H9 (cell line): ENCODE results near the gene JAKMIP1. TPM values are rescaled to one million over a fixed set of nuclear protein-coding genes. Genes with fewer than 3 reads are reported as not detected.

Experiments used
- DNase-seq: peaks from one replicate; pipeline ENCODE4 v3.0.0-alpha.2; 2017
- H2AFZ ChIP-seq: one replicate; pipeline ENCODE4 v1.6.1; 2013; ENCODE audit warnings: mild to moderate bottlenecking, low read length, control low read depth, moderate library complexity
- H2AK5ac ChIP-seq: 2 replicates; pipeline ENCODE4 v1.6.1; 2013; ENCODE audit warnings: low read length, control low read depth, mixed read lengths; ENCODE audit not compliant: insufficient read length
- H2BK120ac ChIP-seq: one replicate; pipeline ENCODE4 v1.6.1; 2013; ENCODE audit warnings: low read depth, mild to moderate bottlenecking, low read length, control low read depth, inconsistent platforms; ENCODE audit not compliant: poor library complexity, severe bottlenecking
- H2BK12ac ChIP-seq: 2 replicates; pipeline ENCODE4 v1.6.1; 2013; ENCODE audit warnings: low read length, control low read depth, mixed read lengths, low read depth; ENCODE audit not compliant: insufficient read length
- H2BK15ac ChIP-seq: 2 replicates; pipeline ENCODE4 v1.6.1; 2013; ENCODE audit warnings: low read depth, low read length, control low read depth
- H2BK20ac ChIP-seq: one replicate; pipeline ENCODE4 v1.6.1; 2013; ENCODE audit warnings: low read depth, mild to moderate bottlenecking, low read length, control low read depth, inconsistent platforms; ENCODE audit not compliant: poor library complexity, severe bottlenecking
- H2BK5ac ChIP-seq: 2 replicates; pipeline ENCODE4 v1.6.1; 2013; ENCODE audit warnings: low read length, control low read depth, mixed read lengths; ENCODE audit not compliant: insufficient read length
- H3K14ac ChIP-seq: 2 replicates; pipeline ENCODE4 v1.6.1; 2013; ENCODE audit warnings: low read length, control low read depth; ENCODE audit not compliant: insufficient read depth
- H3K18ac ChIP-seq: 2 replicates; pipeline ENCODE4 v1.6.1; 2013; ENCODE audit warnings: low read depth, mild to moderate bottlenecking, mixed read lengths, low read length, control low read depth; ENCODE audit not compliant: insufficient read length
- H3K23ac ChIP-seq: 2 replicates; pipeline ENCODE4 v1.6.1; 2013; ENCODE audit warnings: low read length, control low read depth, mixed read lengths, low read depth; ENCODE audit not compliant: insufficient read length
- H3K23me2 ChIP-seq: 2 replicates; pipeline ENCODE4 v1.6.1; 2013; ENCODE audit warnings: low read depth, mild to moderate bottlenecking, mixed read lengths, low read length, control low read depth; ENCODE audit not compliant: insufficient read length, poor library complexity, severe bottlenecking
- H3K27ac ChIP-seq: 2 replicates; pipeline ENCODE4 v1.5.1; 2013; ENCODE audit warnings: low read length, control low read depth, mixed read lengths, low read depth; ENCODE audit not compliant: insufficient read length
- H3K27me3 ChIP-seq: 2 replicates; pipeline ENCODE4 v1.6.1; 2013; ENCODE audit warnings: low read length, control low read depth, inconsistent platforms; ENCODE audit not compliant: insufficient read depth
- H3K4ac ChIP-seq: 2 replicates; pipeline ENCODE4 v1.6.1; 2013; ENCODE audit warnings: low read depth, mild to moderate bottlenecking, control low read depth, inconsistent platforms, low read length, moderate library complexity
- H3K4me1 ChIP-seq: 2 replicates; pipeline ENCODE4 v1.6.1; 2013; ENCODE audit warnings: low read length, control low read depth, inconsistent platforms; ENCODE audit not compliant: insufficient read depth
- H3K4me2 ChIP-seq: 2 replicates; pipeline ENCODE4 v1.6.1; 2013; ENCODE audit warnings: low read length, control low read depth, mixed read lengths; ENCODE audit not compliant: insufficient read length, insufficient read depth
- H3K56ac ChIP-seq: 2 replicates; pipeline ENCODE4 v1.6.1; 2013; ENCODE audit warnings: low read depth, mild to moderate bottlenecking, mixed read lengths, low read length, control low read depth; ENCODE audit not compliant: insufficient read length
- H3K79me1 ChIP-seq: 2 replicates; pipeline ENCODE4 v1.6.1; 2013; ENCODE audit warnings: low read depth, mild to moderate bottlenecking, moderate library complexity, low read length, control low read depth, inconsistent platforms; ENCODE audit not compliant: insufficient read depth, poor library complexity, severe bottlenecking
- H3K79me2 ChIP-seq: 2 replicates; pipeline ENCODE4 v1.6.1; 2013; ENCODE audit warnings: low read length, control low read depth, inconsistent platforms; ENCODE audit not compliant: insufficient read depth
- H3K9ac ChIP-seq: 2 replicates; pipeline ENCODE4 v1.6.1; 2013; ENCODE audit warnings: low read length, control low read depth, mixed read lengths; ENCODE audit not compliant: insufficient read length; ENCODE audit errors: extremely low read depth
- H3K9me3 ChIP-seq: one replicate; pipeline ENCODE4 v1.6.1; 2013; ENCODE audit warnings: low read depth, low read length, inconsistent platforms; ENCODE audit not compliant: control insufficient read depth
- H3T11ph ChIP-seq: one replicate; pipeline ENCODE4 v1.6.1; 2013; ENCODE audit warnings: mild to moderate bottlenecking, low read length, control low read depth, inconsistent platforms
- H4K20me1 ChIP-seq: one replicate; pipeline ENCODE4 v1.6.1; 2013; ENCODE audit not compliant: control insufficient read depth, insufficient read length, insufficient read depth
- H4K5ac ChIP-seq: 2 replicates; pipeline ENCODE4 v1.6.1; 2013; ENCODE audit warnings: low read depth, mild to moderate bottlenecking, mixed read lengths, low read length, control low read depth; ENCODE audit not compliant: insufficient read length
- H4K8ac ChIP-seq: replicated peaks from 2 replicates; pipeline ENCODE4 v1.6.1; 2013; ENCODE audit warnings: low read length, control low read depth, mixed read lengths, low read depth; ENCODE audit not compliant: insufficient read length
- H4K91ac ChIP-seq: 2 replicates; pipeline ENCODE4 v1.6.1; 2013; ENCODE audit warnings: low read depth, mild to moderate bottlenecking, moderate library complexity, mixed read lengths, low read length, control low read depth; ENCODE audit not compliant: insufficient read length
- H3K27ac Mint-ChIP-seq, 3 experiments: 2 replicates in 2 of 3; 3 replicates in 1 of 3; pipeline ENCODE4 v1.8.0; 2020 to 2021; ENCODE audit warnings: mixed read lengths in 3 of 3, mild to moderate bottlenecking in 1 of 3, moderate library complexity in 1 of 3
- H3K27me3 Mint-ChIP-seq: 2 replicates; pipeline ENCODE4 v1.8.0; 2021; ENCODE audit warnings: low read depth, mild to moderate bottlenecking, moderate library complexity, mixed read lengths
- H3K36me3 Mint-ChIP-seq, 3 experiments: 2 replicates in 2 of 3; 3 replicates in 1 of 3; pipeline ENCODE4 v1.8.0; 2020 to 2021; ENCODE audit warnings: low read depth in 3 of 3, mixed read lengths in 3 of 3; ENCODE audit not compliant: insufficient read depth in 1 of 3
- H3K4me1 Mint-ChIP-seq, 2 experiments: 2 replicates each; pipeline ENCODE4 v1.8.0; 2020; ENCODE audit warnings: mixed read lengths in 2 of 2
- H3K4me3 Mint-ChIP-seq, 2 experiments: 2 replicates in 1 of 2; 3 replicates in 1 of 2; pipeline ENCODE4 v1.8.0; 2020 to 2021; ENCODE audit warnings: mild to moderate bottlenecking in 2 of 2, mixed read lengths in 2 of 2, moderate library complexity in 1 of 2
- H3K9me3 Mint-ChIP-seq, 2 experiments: 2 replicates in 1 of 2; 3 replicates in 1 of 2; pipeline ENCODE4 v1.8.0; 2020; ENCODE audit warnings: mild to moderate bottlenecking in 2 of 2, mixed read lengths in 2 of 2, moderate library complexity in 1 of 2
- CTCF ChIP-seq: fragments of 200-600 bp; sonication (generic); conservative IDR thresholded peaks from 3 replicates; pipeline ENCODE4 v1.8.0; 2021; ENCODE audit warnings: antibody characterized with exemption, mild to moderate bottlenecking
- WGBS: extraction: QIAGEN DNeasy Blood & Tissue Kit; methylation state at CpG from one replicate; pipeline ENCODE4 v1.1.7; 2013; ENCODE audit warnings: missing lambda C conversion rate, low lambda C conversion rate, mixed read lengths; ENCODE audit not compliant: insufficient read length; ENCODE audit errors: extremely low coverage; 5-methylcytosine and 5-hydroxymethylcytosine counted together
- total RNA-seq: library from RNA; stranded (reverse); gene quantifications from 2 replicates; pipeline ENCODE4 v1.2.1, GENCODE V29; 2021

JAKMIP1 gene
- total RNA-seq, 1 experiment from 2014 or later: 1.5 TPM

DNA sequence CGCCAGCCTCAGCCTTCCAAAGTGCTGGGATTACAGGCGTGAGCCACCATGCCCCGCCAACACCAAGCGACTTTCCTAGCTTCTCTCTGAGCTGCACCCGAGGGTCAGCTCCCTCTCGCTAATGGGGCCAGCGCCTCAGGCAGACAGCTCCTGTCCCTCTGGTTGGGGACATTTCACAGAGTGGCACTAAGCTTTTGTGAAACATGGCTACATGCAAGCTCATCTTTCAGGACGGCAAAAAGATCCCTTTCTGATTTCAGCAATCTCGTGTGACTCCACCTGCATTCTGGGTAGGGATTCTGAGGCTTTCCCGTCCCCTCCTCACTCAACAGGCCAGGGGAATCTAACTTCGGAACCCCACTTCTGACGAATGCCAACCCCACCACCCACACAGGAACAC is 151.1 kb downstream of the JAKMIP1 start:
- H3K4me1 ChIP-seq: no peaks in the 10 kb centered on the region
- H4K5ac ChIP-seq: no peak overlapping the region
- no peaks in the 10 kb centered on the region for H4K20me1 ChIP-seq
- no peak overlapping the region for H3K56ac ChIP-seq
- H3T11ph ChIP-seq: no peak overlapping the region
- no peak overlapping the region for H2AK5ac ChIP-seq
- H3K9me3 ChIP-seq: no peaks in the 10 kb centered on the region
- H3K4me2 ChIP-seq: no peak overlapping the region
- no peak overlapping the region for H3K18ac ChIP-seq
- no peak overlapping the region for H2BK12ac ChIP-seq
- peaks cover 9 to 16% of the 10 kb centered on the region in 2 experiments for H3K4me1 Mint-ChIP-seq
- H4K8ac ChIP-seq: no peak overlapping the region
- no peak overlapping the region for H2AFZ ChIP-seq
- H3K4me3 Mint-ChIP-seq: no peak overlapping the region
- H3K36me3 Mint-ChIP-seq: no peaks in the 10 kb centered on the region
- no peaks in the 10 kb centered on the region for H3K79me2 ChIP-seq
- no peak overlapping the region for H3K14ac ChIP-seq
- H3K23me2 ChIP-seq: no peaks in the 10 kb centered on the region
- no peak overlapping the region for H3K23ac ChIP-seq
- WGBS: no CpG with 5 or more reads among the region's 12 CpGs
- H3K27ac ChIP-seq: no peak overlapping the region
- no peak for TF ChIP-seq CTCF
- no peak overlapping the region for H2BK120ac ChIP-seq
- no peaks in the 10 kb centered on the region for H3K27me3 ChIP-seq
- no peak overlapping the region for H2BK5ac ChIP-seq
- H3K27ac Mint-ChIP-seq: no peak overlapping the region
- no peak overlapping the region for H4K91ac ChIP-seq
- no peak overlapping the region for H3K9ac ChIP-seq
- no peaks in the 10 kb centered on the region for H3K79me1 ChIP-seq
- DNase-seq: no peak
- H3K9me3 Mint-ChIP-seq: no peaks in the 10 kb centered on the region
- H2BK20ac ChIP-seq: no peak overlapping the region
- H3K4ac ChIP-seq: no peak overlapping the region
- H3K27me3 Mint-ChIP-seq: peaks cover 5% of the 10 kb centered on the region
- H2BK15ac ChIP-seq: no peak overlapping the region
